B cell (primary cell): ENCODE data around the gene AEN. TPM values are rescaled to one million over a fixed set of nuclear protein-coding genes. Genes with fewer than 3 reads are reported as not detected.
A peak's percentile ranks its signal among the peaks of the same experiment; 100 is the strongest.

Experiments used
- ATAC-seq: fragments of 200-7000 bp; cut with Tn5 transposase; one replicate; pipeline ENCODE4 v1.10.0; 2021; ENCODE audit warnings: low read depth, mild to moderate bottlenecking, moderate number of reproducible peaks, moderate library complexity
- CTCF ChIA-PET: fragments of 350-600 bp; sonication (Branson Sonifier 250); formaldehyde crosslinking; loops from one replicate; lab custom pipeline; 2021; ENCODE audit warnings: antibody characterized with exemption, inconsistent platforms; lab: Charles Lee
- POLR2A ChIA-PET: fragments of 350-600 bp; sonication (Branson Sonifier 250); formaldehyde crosslinking; loops from one replicate; lab custom pipeline; 2021; ENCODE audit warnings: antibody characterized with exemption; lab: Charles Lee
- DNase-seq: peaks from one replicate; pipeline ENCODE4 v3.0.0; 2013
- H2AFZ ChIP-seq: 2 replicates; pipeline ENCODE4 v1.6.1; 2012; ENCODE audit warnings: mild to moderate bottlenecking, low read depth, low read length; ENCODE audit not compliant: insufficient read depth, poor library complexity, severe bottlenecking
- H3K27ac ChIP-seq, 2 donors: 1 replicate in 1 of 2; 2 replicates in 1 of 2; pipeline ENCODE4 v1.5.1; 2012 to 2013; ENCODE audit warnings: low read length in 2 of 2, mild to moderate bottlenecking in 2 of 2, moderate library complexity in 1 of 2
- H3K27me3 ChIP-seq, 4 experiments: fragments of 200-600 bp in 1 of 4; sonication (generic) in 1 of 4; replicated peaks in 1 of 4; 1 replicate in 2 of 4; 2 replicates in 2 of 4; pipeline versions ENCODE4 v1.6.1 to v1.7.0; 2013 to 2016; ENCODE audit warnings: low read length in 3 of 4, mild to moderate bottlenecking in 2 of 4, mixed read lengths in 1 of 4, moderate library complexity in 1 of 4; ENCODE audit not compliant: insufficient read depth in 4 of 4, control insufficient read depth in 3 of 4; ENCODE audit errors: control extremely low read depth in 1 of 4
- H3K36me3 ChIP-seq, 2 experiments: replicated peaks in 1 of 2; 1 replicate in 1 of 2; 2 replicates in 1 of 2; pipeline versions ENCODE4 v1.6.1 to v1.7.1; 2013; ENCODE audit warnings: low read length in 1 of 2; ENCODE audit not compliant: insufficient read depth in 2 of 2, control insufficient read depth in 1 of 2; ENCODE audit errors: control extremely low read depth in 1 of 2, extremely low read depth in 1 of 2
- H3K4me1 ChIP-seq, 2 donors: fragments of 200-600 bp in 1 of 2; sonication (generic) in 1 of 2; 1 replicate in 1 of 2; 2 replicates in 1 of 2; pipeline versions ENCODE4 v1.5.1 to v1.6.1; 2013 to 2017; ENCODE audit warnings: low read length in 2 of 2; ENCODE audit not compliant: control insufficient read depth in 2 of 2, insufficient read depth in 2 of 2
- H3K4me2 ChIP-seq: replicated peaks from 2 replicates; pipeline ENCODE3; 2012; ENCODE audit warnings: mild to moderate bottlenecking, low read depth, low read length; ENCODE audit not compliant: poor library complexity, severe bottlenecking
- H3K4me3 ChIP-seq, 5 experiments: fragments of 200-600 bp in 1 of 5; sonication (generic) in 1 of 5; 1 replicate in 3 of 5; 2 replicates in 2 of 5; pipeline versions ENCODE4 v1.5.1 to v1.7.0; 2011 to 2016; ENCODE audit warnings: low read length in 4 of 5, mild to moderate bottlenecking in 4 of 5, low read depth in 2 of 5, control low read depth in 1 of 5, moderate library complexity in 1 of 5; ENCODE audit not compliant: insufficient read depth in 1 of 5; ENCODE audit errors: control extremely low read depth in 1 of 5, extremely low read depth in 1 of 5
- H3K79me2 ChIP-seq: fragments of 200-600 bp; sonication (generic); one replicate; pipeline ENCODE4 v1.6.0; 2016; ENCODE audit warnings: low read length; ENCODE audit not compliant: control insufficient read depth, insufficient read depth
- H3K9ac ChIP-seq: fragments of 200-600 bp; sonication (generic); 2 replicates; pipeline ENCODE4 v1.6.1; 2017; ENCODE audit warnings: mild to moderate bottlenecking, low read length, moderate library complexity
- H3K9me3 ChIP-seq, 3 donors: one replicate each; pipeline versions ENCODE4 v1.6.1 to v1.7.1; 2013; ENCODE audit warnings: low read length in 2 of 3; ENCODE audit not compliant: control insufficient read depth in 2 of 3, insufficient read depth in 1 of 3; ENCODE audit errors: control extremely low read depth in 1 of 3
- H4K20me1 ChIP-seq: 2 replicates; pipeline ENCODE4 v1.6.0; 2012; ENCODE audit warnings: mild to moderate bottlenecking, low read length; ENCODE audit not compliant: insufficient read depth, control insufficient read depth, poor library complexity, severe bottlenecking
- H3K27ac Mint-ChIP-seq: one replicate; pipeline ENCODE4 v1.8.0; 2021; ENCODE audit warnings: mixed read lengths
- H3K27me3 Mint-ChIP-seq: one replicate; pipeline ENCODE4 v1.8.0; 2021; ENCODE audit warnings: mixed read lengths
- H3K4me1 Mint-ChIP-seq: one replicate; pipeline ENCODE4 v1.8.0; 2021; ENCODE audit warnings: mixed read lengths
- H3K4me3 Mint-ChIP-seq: one replicate; pipeline ENCODE4 v1.8.0; 2021; ENCODE audit warnings: mixed read lengths
- H3K9me3 Mint-ChIP-seq: one replicate; pipeline ENCODE4 v1.8.0; 2022; ENCODE audit warnings: mixed read lengths; ENCODE audit not compliant: insufficient read depth
- EZH2 ChIP-seq: IDR thresholded peaks from 2 replicates; pipeline ENCODE4 v1.6.1; 2012; ENCODE audit warnings: borderline replicate concordance, low read depth, mild to moderate bottlenecking, moderate library complexity, low read length; ENCODE audit not compliant: insufficient read depth, poor library complexity, severe bottlenecking
- WGBS: methylation state at CpG from one replicate; pipeline ENCODE4 v1.1.5; 2013; ENCODE audit warnings: missing lambda C conversion rate; ENCODE audit not compliant: insufficient coverage; 5-methylcytosine and 5-hydroxymethylcytosine counted together
- intact Hi-C: fragments of 100-400 bp; cut with micrococcal nuclease; formaldehyde crosslinking; loops from one replicate; pipeline ENCODE4 v1.10.0; 2022
- polyA plus RNA-seq: library from polyadenylated mRNA; depleted of rRNA; stranded (reverse); fragments of >200 nt; gene quantifications from 2 replicates; pipeline ENCODE4 v1.2.3, GENCODE V29; 2012
- total RNA-seq, 2 donors: library from RNA; stranded (reverse); fragments of 120-200 nt in 1 of 2; gene quantifications; 1 replicate in 1 of 2; 2 replicates in 1 of 2; pipeline versions ENCODE4 v1.2.3 to v1.2.4, GENCODE V29; 2013 to 2022
- TF ChIP-seq, protein P1 (sequence below): fragments of 200-600 bp; IDR thresholded peaks from one replicate; pipeline ENCODE4 v1.8.0; 2022; ENCODE audit warnings: antibody characterized with exemption, mild to moderate bottlenecking

AEN gene
- total and polyA plus RNA-seq, 2 donors (not counting 1 experiment from before 2014, with no cell fraction given), result 18.5 to 42.9 TPM

- Mint-ChIP-seq H3K27ac (peak overlapping the region; percentile 20), H3K4me1 (peaks cover 32% of the 10 kb centered on the region), H3K9me3 (no peaks in the 10 kb centered on the region), H3K4me3 (no peak overlapping the region), H3K27me3 (no peaks in the 10 kb centered on the region)
- Histone ChIP-seq H3K79me2 (peaks cover 5% of the 10 kb centered on the region), H3K9me3 (no peaks in the 10 kb centered on the region), H2AFZ (no peak overlapping the region), H4K20me1 (no peaks in the 10 kb centered on the region), H3K4me3 (no peak overlapping the region), H3K27ac (no peak overlapping the region), H3K4me1 (peaks cover 20 to 25% of the 10 kb centered on the region in 2 donors), H3K36me3 (no peaks in the 10 kb centered on the region), H3K27me3 (no peaks in the 10 kb centered on the region), H3K9ac (no peak overlapping the region), H3K4me2 (no peak overlapping the region)
- ATAC-seq (no peak), DNase-seq (no peak)
- TF ChIP-seq, protein P1, sequence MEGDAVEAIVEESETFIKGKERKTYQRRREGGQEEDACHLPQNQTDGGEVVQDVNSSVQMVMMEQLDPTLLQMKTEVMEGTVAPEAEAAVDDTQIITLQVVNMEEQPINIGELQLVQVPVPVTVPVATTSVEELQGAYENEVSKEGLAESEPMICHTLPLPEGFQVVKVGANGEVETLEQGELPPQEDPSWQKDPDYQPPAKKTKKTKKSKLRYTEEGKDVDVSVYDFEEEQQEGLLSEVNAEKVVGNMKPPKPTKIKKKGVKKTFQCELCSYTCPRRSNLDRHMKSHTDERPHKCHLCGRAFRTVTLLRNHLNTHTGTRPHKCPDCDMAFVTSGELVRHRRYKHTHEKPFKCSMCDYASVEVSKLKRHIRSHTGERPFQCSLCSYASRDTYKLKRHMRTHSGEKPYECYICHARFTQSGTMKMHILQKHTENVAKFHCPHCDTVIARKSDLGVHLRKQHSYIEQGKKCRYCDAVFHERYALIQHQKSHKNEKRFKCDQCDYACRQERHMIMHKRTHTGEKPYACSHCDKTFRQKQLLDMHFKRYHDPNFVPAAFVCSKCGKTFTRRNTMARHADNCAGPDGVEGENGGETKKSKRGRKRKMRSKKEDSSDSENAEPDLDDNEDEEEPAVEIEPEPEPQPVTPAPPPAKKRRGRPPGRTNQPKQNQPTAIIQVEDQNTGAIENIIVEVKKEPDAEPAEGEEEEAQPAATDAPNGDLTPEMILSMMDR, result no peak
- no peak for TF ChIP-seq EZH2
- 96% methylated on average over 5 of the region's 6 CpGs for WGBS
- ChIA-PET CTCF (interaction anchor here (1.3 to 7.4 kb wide), 4 partner anchors 13 to 205 kb away, joined by 4 to 162 read pairs (median 6); no protein-coding TSS in a partner anchor), POLR2A (interaction anchor here (0.6 to 1.4 kb wide), 3 partner anchors 8 to 1336 kb away, joined by 3 to 12 read pairs (median 4); no protein-coding TSS in a partner anchor)
- intact Hi-C loops, result no loop called here
Observed at GRCh38 chr15:88663141-88663621, 42.0 kb downstream of the AEN start.

DNA sequence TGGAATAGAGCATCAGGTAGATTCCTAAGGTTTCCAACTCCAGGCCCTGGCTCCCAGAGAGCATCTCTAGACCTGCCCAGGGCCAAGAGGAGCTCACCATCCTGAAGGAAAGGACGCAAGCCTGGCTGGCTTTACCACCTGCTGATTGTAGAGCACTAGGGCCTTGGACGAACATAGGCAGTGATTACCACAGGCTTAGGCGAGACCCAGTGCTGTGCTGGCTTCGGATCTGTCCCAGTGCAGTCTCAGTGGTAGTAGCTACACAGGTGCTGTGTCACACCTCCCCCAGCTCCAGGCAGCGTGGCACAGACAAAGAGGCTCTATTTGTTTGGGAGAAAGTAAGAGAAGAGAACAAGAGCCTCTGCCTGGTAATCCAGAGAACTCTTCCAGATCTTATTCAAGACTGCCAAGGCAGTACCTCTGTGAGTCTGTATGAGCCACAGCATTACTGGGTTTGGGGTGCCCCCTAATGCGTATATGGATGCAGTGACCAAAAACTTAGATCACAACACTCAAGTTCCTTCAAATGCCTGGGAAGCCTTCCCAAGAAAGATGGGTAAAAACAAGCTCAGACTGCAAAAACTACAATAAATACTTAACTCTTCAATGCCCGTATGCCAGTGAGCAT, 43.1 kb downstream of the AEN start:
- Mint-ChIP-seq H3K4me3 (no peak overlapping the region), H3K27me3 (peaks cover 7% of the 10 kb centered on the region), H3K27ac (peak overlapping the region; percentile 78), H3K9me3 (no peaks in the 10 kb centered on the region), H3K4me1 (peaks cover 25% of the 10 kb centered on the region)
- intact Hi-C loops, result loop anchor here (1.0 to 2.0 kb wide), 2 partner anchors 40 to 187 kb away; no protein-coding TSS in a partner anchor
- no peak overlapping the region for H3K4me3 ChIP-seq
- H4K20me1 ChIP-seq, result no peaks in the 10 kb centered on the region
- no peak overlapping the region for H3K4me2 ChIP-seq
- H3K4me1 ChIP-seq, result peaks cover 13 to 14% of the 10 kb centered on the region in 2 donors
- 97% methylated on average over 6 of the region's 7 CpGs for WGBS
- no peaks in the 10 kb centered on the region for H3K9me3 ChIP-seq
- POLR2A ChIA-PET, result interaction anchor here (0.7 to 1.4 kb wide), 2 partner anchors 37 to 40 kb away, joined by 4 read pairs; no protein-coding TSS in a partner anchor
- DNase-seq (peak; percentile 72), ATAC-seq (peak; percentile 79)
- H3K27ac ChIP-seq, result no peak overlapping the region
- H3K79me2 ChIP-seq, result peaks cover 5% of the 10 kb centered on the region
- no peak overlapping the region for H3K9ac ChIP-seq
- no peaks in the 10 kb centered on the region for H3K27me3 ChIP-seq
- H3K36me3 ChIP-seq, result no peaks in the 10 kb centered on the region
- CTCF ChIA-PET, result interaction anchor here (0.6 to 7.4 kb wide), 18 partner anchors 8 to 240 kb away, joined by 3 to 162 read pairs (median 5); partner anchors contain the start of genes AEN, MRPL46 and MRPS11
- TF ChIP-seq, protein P1, result peak; percentile 68
- no peak for TF ChIP-seq EZH2
- no peak overlapping the region for H2AFZ ChIP-seq
